GM19438 (cell line): Measurements from ENCODE around the gene SYT5.

Source experiments
- ATAC-seq: cut with Tn5 transposase; IDR thresholded peaks from one replicate; pipeline ENCODE4 v1.9.1; 2021; ENCODE audit warnings: low read depth; ENCODE audit not compliant: unreplicated experiment

The SYT5 gene

GRCh38 chr19:55149078-55150003 lies 30.7 kb downstream of the SYT5 start, which contains the start of gene TNNT1:
Gene TNNT1 (minus strand): TSS chr19:55149206. CDS start chr19:55147157, 2,049 bp downstream.
- no peak for ATAC-seq

DNA sequence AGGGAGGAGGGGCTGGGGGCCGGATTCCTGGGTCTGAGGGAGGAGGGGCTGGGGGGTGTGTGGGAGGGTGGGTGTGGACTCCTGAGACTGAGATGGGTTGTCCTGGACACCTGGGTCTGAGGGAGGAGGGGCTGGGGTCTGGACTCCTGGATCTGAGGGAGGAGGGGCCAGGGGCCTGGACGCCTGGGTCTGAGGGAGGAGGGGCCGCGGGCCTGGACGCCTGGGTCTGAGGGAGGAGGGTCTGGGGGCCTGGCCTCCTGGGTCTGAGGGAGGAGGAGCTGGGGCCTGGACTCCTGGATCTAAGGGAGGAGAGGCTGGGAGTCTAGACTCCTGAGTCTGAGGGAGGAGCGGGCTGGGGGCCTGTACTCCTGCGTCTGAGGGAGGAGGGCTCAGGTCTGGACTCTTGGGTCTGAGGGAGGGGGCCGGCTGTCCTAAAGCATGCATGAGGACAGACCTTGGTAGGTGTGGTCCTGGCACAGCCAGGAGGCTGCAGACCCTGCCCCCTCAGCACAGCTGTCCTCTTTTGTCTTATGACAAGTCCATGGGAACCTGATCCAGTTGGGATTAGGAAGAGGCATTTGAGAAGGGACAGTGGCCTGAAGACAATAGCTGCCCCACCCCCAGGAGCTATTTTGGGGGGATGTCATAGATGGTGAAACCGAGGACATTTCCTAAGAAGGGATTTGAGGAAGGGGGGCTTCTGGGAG lies 32.4 kb downstream of the SYT5 start:
- no peak for ATAC-seq

- ATAC-seq, result no peak
Measured at GRCh38 chr19:55146705-55147273, 33.3 kb downstream of the SYT5 start.

- ATAC-seq, result no peak
Measured at GRCh38 chr19:55146078-55146704, 33.9 kb downstream of the SYT5 start.

GRCh38 chr19:55145232-55145631 lies 34.9 kb downstream of the SYT5 start:
- no peak for ATAC-seq

GRCh38 chr19:55141696-55142095 lies 38.4 kb downstream of the SYT5 start:
- ATAC-seq, result no peak

- ATAC-seq, result no peak
Measured at GRCh38 chr19:55137915-55138314, 42.2 kb downstream of the SYT5 start.

DNA sequence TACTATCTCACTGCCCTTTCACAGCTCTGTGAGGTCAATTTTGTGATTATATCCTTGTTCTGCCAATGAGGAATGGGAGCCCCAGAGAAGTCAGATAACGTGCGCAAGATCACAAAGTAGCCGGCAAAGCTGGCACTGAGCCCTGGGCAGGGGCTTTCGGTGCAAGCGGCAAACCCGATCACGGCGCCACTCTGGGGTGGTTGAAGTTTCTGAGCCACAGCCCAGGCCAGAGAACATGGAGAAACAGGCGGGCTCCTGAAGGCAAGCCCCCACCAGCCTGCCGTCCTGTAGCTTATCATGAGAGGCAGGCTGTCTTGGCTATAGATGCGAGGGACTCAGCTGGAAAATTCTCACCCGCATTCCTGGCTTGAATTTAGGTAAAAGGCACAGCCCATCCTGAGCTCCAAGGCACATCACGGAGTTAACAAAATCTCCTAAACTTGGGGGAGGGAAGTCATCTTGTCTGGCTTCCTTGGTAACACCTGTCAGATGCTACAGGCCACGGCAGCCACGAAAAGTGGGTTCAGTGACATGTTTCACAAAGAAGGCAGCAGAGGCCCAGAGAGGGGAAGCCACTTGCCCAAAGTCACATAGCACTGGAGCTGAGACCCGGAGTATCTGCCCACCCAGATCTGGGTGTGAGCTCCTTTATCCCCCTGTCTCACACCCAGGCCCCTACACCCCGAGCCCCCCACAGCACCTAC lies 43.5 kb downstream of the SYT5 start:
- ATAC-seq, result no peak

DNA sequence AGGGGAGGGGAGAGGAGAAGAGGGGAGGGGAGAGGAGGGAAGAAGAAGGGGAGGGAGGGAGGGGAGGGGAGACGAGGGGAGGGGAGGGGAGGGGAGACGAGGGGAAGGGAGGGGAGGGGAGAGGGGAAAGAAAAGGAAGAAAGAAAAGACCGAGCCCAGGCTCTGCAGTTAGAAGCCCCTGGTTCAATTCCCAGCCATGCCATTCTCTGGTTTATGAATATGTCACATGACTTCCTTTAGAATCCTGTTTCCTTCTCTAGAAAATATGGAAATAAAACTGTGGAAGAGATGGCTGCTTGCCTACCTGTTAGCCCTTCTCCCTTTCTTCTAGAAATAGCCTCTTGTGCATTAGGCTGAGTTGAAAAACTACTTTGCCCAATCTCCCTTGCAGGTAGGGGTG lies 45.4 kb downstream of the SYT5 start:
- no peak for ATAC-seq

DNA sequence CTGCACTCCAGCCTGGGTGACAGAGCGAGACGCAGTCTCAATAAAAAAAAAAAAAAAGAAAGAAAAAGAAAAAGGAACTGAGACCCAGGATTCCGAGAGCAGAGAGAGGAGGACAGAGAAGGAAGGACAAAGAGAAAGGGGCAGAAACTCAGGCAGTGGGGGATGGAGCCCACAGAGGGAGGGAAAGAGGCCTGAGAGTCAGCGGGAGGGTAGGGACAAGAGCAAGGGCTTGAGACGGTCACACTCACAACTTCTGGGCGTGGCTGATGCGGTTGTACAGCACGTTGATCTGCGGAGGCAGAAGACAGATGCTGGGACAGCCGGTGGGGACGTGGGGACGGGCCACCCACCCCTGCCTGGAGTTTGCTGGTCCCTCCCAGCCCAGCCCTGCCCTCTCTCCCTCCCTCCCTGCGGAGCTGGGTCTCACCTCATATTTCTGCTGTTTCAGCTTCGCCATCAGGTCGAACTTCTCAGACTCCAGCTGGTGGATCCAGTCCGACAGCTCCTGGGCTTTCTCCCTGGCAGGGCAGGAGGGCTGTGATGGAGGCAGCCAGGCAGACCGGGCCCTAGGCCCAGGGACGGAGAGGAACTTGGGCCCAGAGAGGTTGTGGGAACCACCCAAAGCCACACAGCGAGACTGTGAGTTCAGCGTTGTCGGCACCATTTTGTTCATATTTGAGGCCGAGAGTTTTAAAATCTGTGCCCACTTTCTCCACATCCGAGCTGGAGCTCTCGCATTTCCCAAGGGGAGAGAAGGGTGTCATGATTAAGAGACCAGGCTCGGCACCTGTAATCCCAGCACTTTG lies 46.2 kb downstream of the SYT5 start:
- ATAC-seq, result no peak

DNA sequence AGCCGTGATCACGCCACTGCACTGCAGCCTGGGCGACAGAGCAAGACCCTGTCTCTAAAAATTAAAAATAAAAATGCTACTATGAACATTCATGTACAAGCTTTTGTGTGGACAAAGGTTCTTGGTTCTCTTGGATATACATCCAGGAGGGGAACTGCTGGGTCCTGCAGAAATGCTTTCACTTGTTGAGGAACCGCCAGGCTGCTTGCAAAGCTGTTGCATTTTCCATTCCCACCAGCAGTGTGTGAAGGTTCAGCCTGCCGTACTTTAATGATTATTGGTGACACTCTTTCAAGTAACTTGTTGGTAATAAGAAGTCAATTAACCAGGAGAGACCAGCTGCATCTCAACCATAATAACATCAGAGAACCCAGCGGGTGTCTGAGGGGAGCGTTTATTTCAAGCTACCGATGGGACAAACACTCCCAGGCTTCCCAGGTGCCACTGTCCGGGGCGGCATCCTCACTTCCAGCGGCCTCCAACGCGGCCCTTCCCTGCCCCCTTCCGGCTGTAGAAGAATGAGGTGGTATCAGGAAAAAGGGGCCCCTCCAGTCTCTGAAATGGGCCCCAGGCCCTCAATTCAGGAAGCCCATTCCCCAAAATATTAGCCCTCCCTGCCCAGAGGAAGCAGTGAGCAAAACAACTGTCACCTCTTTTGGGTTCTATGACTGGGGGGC lies 47.5 kb downstream of the SYT5 start:
- no peak for ATAC-seq

DNA sequence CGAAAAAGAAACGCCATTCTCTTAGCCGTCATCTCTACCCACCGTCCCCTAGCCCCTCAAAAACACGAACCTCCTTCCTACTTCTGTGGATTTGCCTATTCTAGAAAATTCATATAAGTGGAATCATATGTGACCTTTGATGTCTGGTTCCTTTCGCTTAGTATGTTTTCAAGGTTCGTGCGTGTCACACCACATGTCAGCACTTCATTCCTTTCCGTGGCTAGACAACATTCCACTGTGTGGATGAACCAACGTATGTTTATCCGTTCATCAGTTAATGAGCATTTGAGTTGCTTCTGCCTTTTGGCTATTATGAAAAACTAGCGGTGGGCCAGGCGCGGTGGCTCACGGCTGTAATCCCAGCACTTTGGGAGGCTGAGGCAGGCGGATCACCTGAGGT lies 48.7 kb downstream of the SYT5 start:
- no peak for ATAC-seq
